NCI-H2107 (cell line): ENCODE results near the gene SEMA4C.
"Not testable (repeated sequence)": the region's sequence is repeated elsewhere in the genome, so short reads cannot be mapped to it uniquely, and the experiment has no call there.

Experiments
- DNase-seq: peaks from one replicate; lab custom pipeline; 2025; lab: John Stamatoyannopoulos, UW

The SEMA4C gene

GRCh38 chr2:96898135-96898505 is 28.2 kb upstream of the SEMA4C start:
- DNase-seq: no peak

GRCh38 chr2:96897491-96898134 is 27.7 kb upstream of the SEMA4C start:
- DNase-seq: no peak

GRCh38 chr2:96895746-96896651 is 26.1 kb upstream of the SEMA4C start:
- DNase-seq: peak; percentile 69

GRCh38 chr2:96895032-96895745 is 25.3 kb upstream of the SEMA4C start:
- DNase-seq: no peak

- DNase-seq: no peak
Measured at GRCh38 chr2:96894151-96894531, 24.3 kb upstream of the SEMA4C start.

GRCh38 chr2:96893289-96894150 is 23.6 kb upstream of the SEMA4C start:
- DNase-seq: no peak

GRCh38 chr2:96891591-96892333 is 21.9 kb upstream of the SEMA4C start:
- no peak for DNase-seq

GRCh38 chr2:96890726-96891385 is 21.0 kb upstream of the SEMA4C start:
- DNase-seq: no peak

- no peak for DNase-seq
Measured at GRCh38 chr2:96890252-96890651, 20.4 kb upstream of the SEMA4C start.

GRCh38 chr2:96889502-96889901 is 19.6 kb upstream of the SEMA4C start:
- not testable (repeated sequence) for DNase-seq

- no peak for DNase-seq
Measured at GRCh38 chr2:96888072-96889011, 18.5 kb upstream of the SEMA4C start.

GRCh38 chr2:96887493-96888012 is 17.7 kb upstream of the SEMA4C start:
- no peak for DNase-seq

GRCh38 chr2:96885432-96886347 is 15.8 kb upstream of the SEMA4C start:
- no peak for DNase-seq

- no peak for DNase-seq
Measured at GRCh38 chr2:96884299-96885094, 14.6 kb upstream of the SEMA4C start.

GRCh38 chr2:96883306-96883705 is 13.4 kb upstream of the SEMA4C start:
- DNase-seq: no peak

GRCh38 chr2:96882906-96883305 is 13.0 kb upstream of the SEMA4C start:
- DNase-seq: no peak

- no peak for DNase-seq
Measured at GRCh38 chr2:96882230-96882629, 12.3 kb upstream of the SEMA4C start.
